ENCODE results near the gene BRD3. TPM values are rescaled to one million over a fixed set of nuclear protein-coding genes. Genes with fewer than 3 reads are reported as not detected.
"Not testable (repeated sequence)": the region's sequence is repeated elsewhere in the genome, so short reads cannot be mapped to it uniquely, and the experiment has no call there.

The BRD3 gene
- total RNA-seq, 1 donor from 2014 or later: 13.2 TPM

GRCh38 chr9:133991214-133991921, 76.5 kb downstream of the BRD3 start:
- ATAC-seq: no peak

- no peak for ATAC-seq
Measured at GRCh38 chr9:133990366-133991213, 77.2 kb downstream of the BRD3 start.

DNA sequence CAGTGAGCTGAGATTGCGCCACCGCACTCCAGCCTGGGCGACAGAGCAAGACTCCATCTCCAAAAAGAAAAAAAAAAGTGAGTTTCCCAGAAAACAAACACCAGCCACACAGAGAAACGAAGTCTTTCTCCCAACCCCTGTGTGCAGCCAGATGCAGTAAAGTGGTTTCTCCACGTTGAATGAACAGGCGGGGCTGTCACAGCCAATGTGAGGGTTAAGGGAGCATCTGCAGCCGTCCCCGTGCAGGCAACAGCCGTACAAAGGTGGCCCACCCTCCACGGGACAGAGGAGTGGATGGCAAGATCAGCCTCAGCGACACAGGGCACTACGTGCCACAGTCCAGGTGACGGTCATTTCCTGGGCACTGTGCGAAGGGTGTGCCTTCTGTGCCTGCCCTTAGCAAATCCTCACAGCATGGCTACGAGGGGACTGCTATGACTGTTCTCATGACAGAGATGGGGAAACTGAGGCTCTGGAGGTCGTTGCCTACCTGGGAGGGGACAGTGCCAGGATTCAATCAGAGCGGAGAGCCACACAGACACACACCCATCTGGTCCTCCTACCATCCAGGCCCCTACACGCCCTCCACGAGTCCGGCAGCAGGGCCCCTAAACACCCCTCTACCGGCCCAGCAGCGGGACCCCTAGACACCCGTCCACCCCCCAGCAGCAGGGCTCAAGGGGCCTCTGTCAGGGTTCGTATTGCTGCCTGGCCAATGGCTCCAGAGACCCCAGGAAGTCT, 78.0 kb downstream of the BRD3 start:
- no peak for ATAC-seq

GRCh38 chr9:133988771-133989170, 79.1 kb downstream of the BRD3 start:
- ATAC-seq: not testable (repeated sequence)

GRCh38 chr9:133987946-133988665, 79.7 kb downstream of the BRD3 start:
- no peak for ATAC-seq

GRCh38 chr9:133987446-133987788, 80.4 kb downstream of the BRD3 start:
- ATAC-seq: no peak

DNA sequence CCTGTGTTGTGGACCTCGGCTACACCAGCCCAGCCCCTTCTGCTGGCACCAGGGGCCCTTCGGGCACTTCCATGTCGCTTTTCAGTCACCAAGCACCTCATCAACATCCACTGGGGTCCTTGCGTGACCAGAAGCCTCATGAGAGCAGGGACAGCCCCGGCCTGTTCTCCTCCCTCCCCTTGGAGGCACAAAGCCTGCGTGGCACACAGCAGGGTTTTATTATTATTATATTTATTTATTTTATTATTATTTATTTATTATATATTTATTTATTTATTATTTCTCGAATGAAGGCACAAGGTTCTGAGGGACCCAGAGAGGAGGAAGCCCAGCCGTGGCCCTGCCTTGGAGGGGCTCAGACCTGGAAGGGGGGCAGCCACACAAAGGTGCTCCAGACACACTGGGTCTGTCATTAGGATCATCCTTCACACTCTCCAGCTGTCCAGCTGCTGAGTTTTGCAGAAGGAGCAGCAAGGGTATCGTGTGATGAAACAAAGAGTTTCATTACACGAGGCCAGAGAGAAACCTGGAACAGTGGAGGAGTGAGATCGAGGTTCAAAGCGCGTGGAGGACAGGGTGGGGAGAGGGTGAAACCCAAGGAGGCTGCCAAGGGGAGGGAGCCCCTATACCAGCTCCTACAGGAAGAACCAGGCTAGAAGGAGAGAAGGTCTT, 80.9 kb downstream of the BRD3 start:
- no peak for ATAC-seq

DNA sequence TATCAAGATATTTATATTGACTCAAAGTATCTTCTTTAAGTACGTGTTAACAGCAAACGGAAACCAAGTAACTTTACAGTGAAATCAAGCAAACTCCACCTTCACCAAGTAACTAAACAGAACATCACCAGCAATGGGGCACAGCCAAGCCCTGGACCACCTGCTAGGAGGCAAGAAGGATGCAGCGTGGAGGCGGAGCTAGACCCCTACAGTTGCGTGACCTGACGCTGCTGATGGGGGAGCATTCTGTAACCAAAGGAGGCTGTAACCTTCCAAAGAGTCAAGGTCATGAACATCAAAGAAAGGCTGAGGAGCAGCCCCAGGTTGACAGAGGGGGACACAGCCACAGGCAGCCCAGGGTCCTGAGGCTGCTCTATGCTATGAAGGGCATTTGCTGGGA, 81.8 kb downstream of the BRD3 start:
- no peak for ATAC-seq

DNA sequence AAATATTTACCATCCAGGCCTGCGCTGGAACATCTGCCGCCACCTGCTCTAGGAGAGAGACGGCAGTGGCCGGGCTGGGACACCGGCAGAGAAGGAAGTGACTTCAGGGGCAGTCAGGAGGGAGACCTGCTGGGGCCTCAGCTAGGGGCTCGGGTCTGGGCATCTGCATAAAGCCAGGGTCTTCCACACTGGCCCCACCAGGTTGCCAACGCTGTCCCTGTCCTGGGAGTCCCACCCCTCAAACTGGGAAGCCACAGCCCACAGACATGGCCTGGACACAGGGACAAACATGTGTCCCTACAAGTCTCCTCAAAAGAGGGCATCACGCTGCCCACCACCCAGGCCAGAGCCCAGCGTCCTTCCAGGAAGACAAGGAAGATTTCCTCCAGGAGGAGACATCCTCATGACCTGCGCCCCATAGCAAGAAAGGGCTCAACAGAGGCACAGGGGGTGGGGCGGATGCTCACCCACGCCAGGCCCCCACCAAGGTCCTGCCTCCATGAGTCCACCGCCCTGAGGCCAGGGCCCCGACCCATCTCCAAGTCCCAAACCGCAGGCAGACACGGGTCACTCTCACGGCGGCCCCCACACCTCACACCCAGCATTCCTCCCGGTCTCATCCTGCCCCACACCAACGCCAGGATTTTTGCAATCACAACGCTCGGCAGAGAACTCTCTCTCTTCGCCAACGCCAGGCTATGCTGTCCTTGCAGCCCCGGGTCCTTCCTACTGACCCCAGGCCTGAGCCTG, 84.7 kb downstream of the BRD3 start:
- ATAC-seq: no peak

DNA sequence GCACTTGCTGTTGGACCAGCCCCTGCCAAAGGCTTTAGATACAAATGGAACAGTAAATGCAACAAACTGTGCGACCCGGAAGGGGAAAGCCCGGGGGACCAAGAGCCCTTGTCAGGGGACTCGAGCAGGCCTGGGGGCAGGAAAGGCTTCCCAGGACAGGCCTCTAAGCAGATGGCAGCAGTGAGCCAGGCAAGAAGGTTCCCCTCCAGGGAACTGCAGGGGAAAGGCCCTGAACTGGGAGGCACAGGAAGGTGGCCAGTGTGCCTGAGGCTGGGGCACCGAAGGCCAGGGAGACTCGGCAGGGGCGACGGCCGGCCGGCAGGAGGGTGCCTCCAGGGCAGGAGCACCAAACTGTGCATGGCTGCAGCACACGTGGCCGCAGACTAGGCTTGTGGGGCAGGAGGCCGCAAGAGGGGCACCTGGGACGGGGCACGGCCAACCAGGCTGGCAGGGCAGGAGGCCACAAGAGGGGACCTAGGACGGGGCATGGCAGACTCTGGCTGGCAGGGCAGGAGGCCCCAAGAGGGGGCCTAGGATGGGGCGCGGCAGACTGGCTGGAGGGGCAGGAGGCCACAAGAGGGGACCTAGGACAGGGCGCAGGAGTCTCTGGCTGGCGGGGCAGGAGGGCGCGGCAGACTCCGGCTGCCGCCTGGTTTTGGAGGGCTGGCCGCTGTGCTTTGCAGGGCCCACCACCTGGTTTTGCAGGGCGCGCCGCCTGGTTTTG, 85.7 kb downstream of the BRD3 start:
- ATAC-seq: no peak

DNA sequence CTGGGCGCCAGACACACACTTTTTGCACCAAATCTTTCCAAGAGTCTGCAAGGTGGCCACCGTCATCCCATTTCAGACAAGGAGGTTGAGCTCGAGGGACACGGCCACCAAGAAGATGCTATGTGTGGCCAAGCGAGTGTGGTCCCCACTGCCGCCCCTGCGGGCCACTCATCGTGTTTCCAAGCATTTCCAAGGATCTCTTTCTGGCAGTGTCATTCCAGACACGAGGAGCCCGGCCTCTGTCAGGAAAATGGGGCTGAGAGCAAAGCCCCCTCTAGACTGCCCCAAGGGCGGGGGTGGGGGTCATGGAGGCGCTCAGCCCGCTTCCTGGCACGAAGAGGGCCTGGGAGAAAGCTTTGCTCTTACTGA, 86.3 kb downstream of the BRD3 start:
- ATAC-seq: no peak

DNA sequence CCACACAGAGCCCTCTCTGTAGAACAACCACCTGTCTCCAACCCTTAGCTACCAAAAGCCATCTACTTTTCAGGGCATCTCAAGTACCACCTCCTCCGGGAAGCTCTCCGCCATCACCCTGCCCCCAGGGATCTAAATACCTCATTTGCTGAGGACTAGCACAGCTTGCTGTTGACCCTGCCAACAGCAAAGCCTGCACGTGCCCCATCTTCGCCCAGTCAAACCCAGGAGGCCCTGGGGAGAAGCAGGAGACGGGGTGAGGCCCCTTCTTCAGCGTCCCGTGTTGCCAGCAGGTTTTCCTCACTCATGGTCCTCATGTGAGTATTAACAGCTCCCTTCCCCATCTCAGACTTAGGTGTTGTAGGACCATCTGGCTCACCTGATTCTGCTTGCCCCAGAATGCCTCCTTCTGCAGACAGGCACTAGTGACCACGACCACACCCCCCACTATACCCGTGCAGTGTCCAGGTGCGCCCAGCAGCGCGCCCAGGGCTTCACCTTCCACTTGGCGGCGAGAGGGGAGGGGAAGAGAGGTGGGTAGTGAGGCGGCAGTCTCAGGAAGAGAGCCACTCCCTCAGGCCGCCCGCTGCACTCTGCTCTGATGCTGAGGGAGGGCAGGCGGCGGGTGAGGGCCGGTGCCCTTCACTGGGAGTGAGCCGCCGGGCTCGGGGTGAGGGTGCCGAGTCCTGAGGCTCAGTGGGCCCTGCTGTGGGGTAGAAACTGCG, 86.8 kb downstream of the BRD3 start:
- no peak for ATAC-seq

Other genes starting within 250 kb of the BRD3 start
- gene VAV2, start 75.7 kb downstream of the BRD3 start, total RNA-seq: 9.1 TPM
- 5.3 TPM for gene BRD3OS, start 42.5 kb downstream of the BRD3 start, total RNA-seq
- gene WDR5, start 68.1 kb upstream of the BRD3 start, total RNA-seq: 26.6 TPM
- 85.2 TPM for gene RNU6ATAC, start 96.5 kb upstream of the BRD3 start, total RNA-seq

Measured in esophagus mucosa (tissue), 1 donor.